NK-92 treated with Interleukin-12 subunit alpha and Interleukin-12 subunit beta, amount 100 ng/mL, for 24 hours (cell line): ENCODE data around the gene GALP.
"Not testable (repeated sequence)": the region's sequence is repeated elsewhere in the genome, so short reads cannot be mapped to it uniquely, and the experiment has no call there.

ENCODE experiments used
- DNase-seq: peaks from one replicate; lab custom pipeline; 2025; lab: John Stamatoyannopoulos, UW

The GALP gene

GRCh38 chr19:56191115-56191514, 15.3 kb downstream of the GALP start:
- DNase-seq, result no peak

- DNase-seq, result no peak
Observed at GRCh38 chr19:56191711-56192110, 15.9 kb downstream of the GALP start.

DNA sequence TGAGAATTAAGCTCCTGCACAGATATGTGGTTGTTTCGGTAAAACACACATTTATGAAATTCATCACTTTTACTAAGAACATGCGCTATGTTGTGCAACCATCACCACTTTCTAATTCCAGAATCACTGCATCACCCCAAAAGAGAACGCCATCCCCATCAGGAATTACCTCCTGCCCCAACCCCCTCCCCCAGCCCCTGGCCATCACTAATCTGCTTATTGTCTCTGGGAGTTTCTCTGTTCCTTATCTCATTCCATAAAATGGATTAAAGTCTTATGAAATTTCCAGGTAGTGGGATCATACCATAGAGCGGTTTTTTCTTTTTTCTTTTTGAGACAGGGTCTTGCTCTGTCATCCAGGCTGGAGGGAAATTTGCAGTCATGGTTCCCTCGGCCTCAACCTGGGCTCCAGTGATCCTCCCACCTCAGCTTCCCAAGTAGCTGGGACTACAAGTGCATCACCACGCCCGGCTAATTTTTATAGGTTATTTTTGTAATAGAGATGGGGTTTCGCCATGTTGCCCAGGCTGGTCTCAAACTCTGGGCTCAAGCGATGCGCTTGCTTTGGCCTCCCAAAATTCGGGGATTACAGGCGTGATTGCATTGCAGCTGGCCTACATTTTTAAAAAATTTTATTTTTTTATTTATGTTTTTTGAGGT, 18.3 kb downstream of the GALP start:
- no peak for DNase-seq

- not testable (repeated sequence) for DNase-seq
Observed at GRCh38 chr19:56197646-56198045, 21.8 kb downstream of the GALP start, which contains the start of gene ZSCAN5B. Gene ZSCAN5B (minus strand): TSS chr19:56197783. CDS start chr19:56193052, 4,731 bp downstream.

- no peak for DNase-seq
Observed at GRCh38 chr19:56199687-56200086, 23.9 kb downstream of the GALP start.

GRCh38 chr19:56201973-56202372, 26.2 kb downstream of the GALP start, which contains the start of gene ZSCAN5C:
Gene ZSCAN5C (plus strand): TSS chr19:56202273. CDS start chr19:56205914, 3,641 bp downstream.
- DNase-seq, result no peak

- not testable (repeated sequence) for DNase-seq
Observed at GRCh38 chr19:56207581-56207980, 31.8 kb downstream of the GALP start.

DNA sequence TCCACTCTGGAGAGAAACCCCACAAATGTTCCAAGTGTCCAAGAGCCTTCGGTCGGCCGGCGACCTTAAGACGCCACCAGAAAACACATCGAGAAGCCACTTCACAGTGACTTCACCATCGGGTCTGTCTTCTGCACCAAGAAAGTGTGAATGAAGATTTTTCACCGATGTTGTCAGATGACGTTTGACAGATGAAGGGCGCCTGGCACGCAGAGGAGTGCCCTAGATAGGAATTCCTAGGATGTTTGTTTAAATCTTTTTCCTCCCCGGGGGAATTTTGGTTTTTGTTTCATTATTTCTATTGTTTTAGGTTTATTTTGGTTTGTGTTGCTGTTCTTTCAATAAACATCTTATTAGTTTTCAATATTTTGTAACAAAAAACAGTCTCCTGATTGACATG, 33.3 kb downstream of the GALP start:
- no peak for DNase-seq

- DNase-seq, result not testable (repeated sequence)
Observed at GRCh38 chr19:56210036-56210435, 34.2 kb downstream of the GALP start.

DNA sequence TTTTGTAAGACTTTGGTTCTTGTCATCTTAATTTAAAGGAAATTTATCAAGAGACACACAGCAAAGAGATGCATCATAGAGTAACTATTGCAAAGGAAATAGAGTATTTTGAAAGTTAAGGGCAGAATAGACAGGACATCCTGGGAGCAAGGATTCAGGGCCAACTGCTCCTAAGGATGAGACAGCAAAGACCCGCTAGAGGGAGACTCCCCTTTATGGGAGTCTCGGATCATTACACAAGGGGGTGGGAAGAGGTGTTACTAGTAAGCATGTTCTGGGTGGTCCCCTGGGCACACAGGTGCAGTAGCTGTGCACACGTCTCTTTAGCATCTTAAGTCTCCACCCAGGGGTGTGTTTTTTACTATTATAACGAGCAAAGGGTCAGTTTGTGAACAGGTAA, 35.9 kb downstream of the GALP start:
- no peak for DNase-seq

DNA sequence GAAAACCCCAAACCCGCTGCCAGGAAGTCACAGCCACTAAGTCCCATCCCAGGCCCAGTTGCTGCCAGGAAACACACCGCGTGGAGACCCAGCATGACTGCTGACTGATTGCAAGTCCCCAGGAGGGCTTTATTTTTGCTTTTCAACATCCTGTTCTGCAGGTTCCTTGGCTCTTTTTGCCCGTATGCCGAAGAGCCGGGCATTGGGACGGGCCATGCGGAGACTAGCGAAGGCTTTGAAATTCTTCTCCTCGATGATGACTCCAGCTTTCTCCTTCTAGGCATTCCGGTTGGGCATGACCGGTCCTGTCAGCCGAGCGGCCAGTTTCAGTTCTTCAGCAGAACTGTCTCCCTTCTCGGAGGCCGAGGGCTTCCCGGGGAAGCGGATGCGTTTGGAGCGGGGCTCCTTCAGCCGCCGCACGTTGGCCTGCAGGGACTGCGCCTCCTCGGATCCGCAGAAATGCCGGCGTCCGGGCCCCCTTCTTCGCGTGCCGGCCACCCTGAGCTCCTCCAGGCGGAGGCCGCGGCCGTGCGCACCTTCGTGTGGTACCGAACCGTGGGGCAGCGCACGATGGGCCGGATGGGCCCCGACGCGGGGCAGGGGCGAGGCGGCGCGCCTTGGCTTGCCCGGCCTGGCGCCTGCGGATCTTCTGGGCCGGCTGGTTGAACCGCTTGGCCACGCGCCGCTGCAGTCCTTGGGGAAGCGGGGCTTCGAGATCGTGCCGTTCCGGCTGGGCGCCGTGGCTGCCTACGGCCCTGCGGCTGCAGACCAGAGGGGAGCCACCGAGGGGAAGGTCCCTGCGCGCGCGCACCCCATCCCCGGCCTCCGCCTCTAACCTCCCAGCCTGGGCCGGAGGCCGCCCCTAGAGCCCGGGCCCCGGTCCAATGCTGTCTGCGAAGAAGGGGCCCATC, 41.5 kb downstream of the GALP start:
- no peak for DNase-seq

- no peak for DNase-seq
Observed at GRCh38 chr19:56218961-56219360, 43.2 kb downstream of the GALP start.

- DNase-seq, result not testable (repeated sequence)
Observed at GRCh38 chr19:56221442-56221841, 45.6 kb downstream of the GALP start.

GRCh38 chr19:56221851-56222250, 46.0 kb downstream of the GALP start:
- DNase-seq, result no peak

DNA sequence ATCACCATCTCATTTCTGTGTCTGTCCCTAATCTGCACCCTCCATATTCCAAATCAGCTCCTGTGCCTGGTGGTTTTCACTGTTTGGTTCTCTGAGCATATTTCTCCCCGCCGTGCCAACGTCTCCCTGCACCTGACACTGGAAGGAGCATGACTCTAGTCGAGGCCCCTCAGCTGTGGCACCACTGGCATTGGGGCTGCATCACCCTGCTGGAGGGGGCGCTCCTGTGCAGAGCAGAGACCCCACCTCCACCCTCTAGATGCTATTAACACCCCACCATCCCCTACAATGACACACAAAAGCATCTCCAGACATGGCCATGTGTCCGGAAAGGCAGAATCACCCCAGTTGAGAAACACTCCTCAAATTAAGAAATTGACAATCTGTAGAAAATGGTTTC, 47.1 kb downstream of the GALP start:
- DNase-seq, result no peak

DNA sequence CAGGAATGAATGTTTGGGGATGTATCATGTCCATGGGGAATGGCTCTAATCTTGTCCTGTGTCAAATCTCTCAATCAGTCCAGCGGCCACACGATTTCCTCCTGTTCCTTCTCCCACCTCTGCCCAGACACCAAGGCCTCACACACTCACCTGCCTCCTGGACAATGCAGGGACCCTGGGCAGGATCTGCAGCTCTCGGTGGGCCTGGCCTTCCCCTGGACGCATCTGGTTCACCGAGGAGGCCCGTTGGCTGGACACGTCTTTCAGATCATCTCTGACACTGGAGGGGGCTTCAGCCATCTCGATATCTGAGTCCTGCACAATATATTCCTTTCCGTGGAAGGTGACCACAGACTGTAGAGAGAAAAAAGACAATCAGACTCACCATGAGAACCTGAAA, 47.7 kb downstream of the GALP start:
- no peak for DNase-seq
